ENCODE results near the gene SOHLH2.

Gene SOHLH2

DNA sequence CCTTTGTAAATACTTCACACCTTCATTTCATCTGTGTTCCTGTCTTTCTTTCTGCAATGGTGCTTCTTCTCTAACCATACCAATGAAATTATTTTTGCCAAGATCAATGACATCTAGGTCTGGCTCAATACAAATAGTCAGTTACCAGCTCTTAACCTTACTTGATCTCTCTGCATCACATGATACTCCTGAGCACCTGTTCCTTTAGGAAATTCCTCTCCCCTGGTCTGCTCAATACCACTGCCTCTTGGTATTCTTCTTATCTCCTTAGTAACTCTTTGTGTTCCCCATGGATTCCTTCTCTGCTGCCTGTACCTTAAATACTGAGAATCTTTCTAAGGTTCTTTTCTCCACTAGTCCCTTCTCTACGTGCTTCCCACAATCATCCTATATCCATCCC lies 25.9 kb downstream of the SOHLH2 start:
- no peaks in the 10 kb centered on the region for H3K36me3 ChIP-seq
- TF ChIP-seq CTCF (IDR thresholded peaks at IDR 0.05; ENCODE audit: low read depth, low read length) = no peak
- H3K9me3 ChIP-seq (ENCODE audit: severe bottlenecking) = no peaks in the 10 kb centered on the region
- H3K27me3 ChIP-seq (ENCODE audit: insufficient read depth, low read depth, severe bottlenecking) = no peaks in the 10 kb centered on the region
- DNase-seq = no peak
- no peak overlapping the region for H3K27ac ChIP-seq
- H3K4me3 ChIP-seq (ENCODE audit: low read depth, low read length) = no peak overlapping the region

DNA sequence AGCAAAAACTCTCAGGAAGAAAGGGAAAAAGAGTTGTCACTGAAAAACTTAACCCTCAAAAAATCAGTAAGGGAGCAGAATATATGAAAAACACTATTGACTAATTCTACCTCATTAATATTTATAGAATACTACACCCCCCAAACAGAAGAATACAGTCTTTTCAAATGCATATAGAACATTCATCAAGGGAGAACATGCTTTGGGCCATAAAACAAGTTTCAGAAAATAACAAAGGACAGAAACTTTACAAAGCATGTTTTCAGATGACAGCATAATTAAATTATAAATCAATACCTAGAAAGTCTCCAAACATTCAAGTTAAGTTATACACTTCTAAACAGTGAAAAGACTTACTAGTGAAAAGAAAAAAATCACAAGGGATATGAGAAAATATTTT lies 30.5 kb downstream of the SOHLH2 start:
- no peak overlapping the region for H3K27ac ChIP-seq
- H3K27me3 ChIP-seq (ENCODE audit: insufficient read depth, low read depth, severe bottlenecking) = no peaks in the 10 kb centered on the region
- no peak for DNase-seq
- H3K4me3 ChIP-seq (ENCODE audit: low read depth, low read length) = no peak overlapping the region
- no peak for TF ChIP-seq CTCF (IDR thresholded peaks at IDR 0.05; ENCODE audit: low read depth, low read length)
- H3K36me3 ChIP-seq = no peaks in the 10 kb centered on the region
- no peaks in the 10 kb centered on the region for H3K9me3 ChIP-seq (ENCODE audit: severe bottlenecking)

DNA sequence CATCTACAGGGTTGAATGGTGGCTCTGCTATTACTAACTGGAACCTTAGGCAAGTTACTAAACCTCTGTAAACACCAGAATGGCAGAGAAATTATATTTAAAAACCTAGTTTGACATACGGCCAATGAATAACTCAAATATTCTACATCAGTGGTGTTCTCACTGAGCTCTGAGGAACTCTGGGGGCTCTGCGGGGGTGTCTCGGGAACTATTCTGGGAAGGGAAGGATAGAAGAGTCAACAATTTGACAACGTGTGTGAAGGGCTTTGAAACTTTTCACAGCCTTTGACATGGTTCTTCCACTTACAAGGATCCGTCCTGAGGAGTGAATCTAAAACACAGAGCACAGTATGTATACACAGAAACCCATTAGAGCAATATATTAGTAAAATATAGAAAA lies 38.7 kb downstream of the SOHLH2 start:
- TF ChIP-seq CTCF (IDR thresholded peaks at IDR 0.05; ENCODE audit: low read depth, low read length) = no peak
- no peak for DNase-seq
- H3K27ac ChIP-seq = no peak overlapping the region
- no peaks in the 10 kb centered on the region for H3K9me3 ChIP-seq (ENCODE audit: severe bottlenecking)
- no peak overlapping the region for H3K4me3 ChIP-seq (ENCODE audit: low read depth, low read length)
- no peaks in the 10 kb centered on the region for H3K36me3 ChIP-seq
- no peaks in the 10 kb centered on the region for H3K27me3 ChIP-seq (ENCODE audit: insufficient read depth, low read depth, severe bottlenecking)

DNA sequence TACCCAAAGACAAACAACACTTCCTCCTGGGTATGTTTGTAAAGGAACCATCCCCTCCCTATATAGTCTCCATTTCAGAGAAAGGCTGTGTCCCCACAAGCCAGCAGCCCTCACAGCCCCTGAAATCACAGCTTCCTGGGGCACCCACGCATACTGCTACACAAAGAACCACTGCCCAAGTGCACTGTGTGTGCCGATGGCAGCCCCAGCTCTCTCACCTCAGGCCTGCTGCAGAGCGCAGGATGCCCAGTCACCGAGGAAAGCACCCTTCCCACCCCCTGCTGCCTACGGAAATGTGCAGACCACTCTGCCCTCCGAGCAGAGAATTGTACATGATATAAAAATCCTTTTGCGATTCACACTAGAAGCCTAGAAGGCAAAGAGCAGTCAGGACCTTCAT lies 39.4 kb downstream of the SOHLH2 start:
- H3K27me3 ChIP-seq (ENCODE audit: insufficient read depth, low read depth, severe bottlenecking) = no peaks in the 10 kb centered on the region
- no peak for TF ChIP-seq CTCF (IDR thresholded peaks at IDR 0.05; ENCODE audit: low read depth, low read length)
- no peak overlapping the region for H3K27ac ChIP-seq
- no peaks in the 10 kb centered on the region for H3K9me3 ChIP-seq (ENCODE audit: severe bottlenecking)
- no peaks in the 10 kb centered on the region; the same call in 1 of the 2 replicates for H3K36me3 ChIP-seq
- no peak overlapping the region for H3K4me3 ChIP-seq (ENCODE audit: low read depth, low read length)
- DNase-seq = no peak

GRCh38 chr13:36173571-36174322 lies 40.6 kb downstream of the SOHLH2 start:
- no peak for DNase-seq
- Histone ChIP-seq H3K27ac (no peak overlapping the region), H3K27me3 (ENCODE audit: insufficient read depth, low read depth, severe bottlenecking) (no peaks in the 10 kb centered on the region), H3K4me3 (ENCODE audit: low read depth, low read length) (no peak overlapping the region), H3K36me3 (no peaks in the 10 kb centered on the region; the same call in 1 of the 2 replicates), H3K9me3 (ENCODE audit: severe bottlenecking) (no peaks in the 10 kb centered on the region)
- TF ChIP-seq CTCF (IDR thresholded peaks at IDR 0.05; ENCODE audit: low read depth, low read length) = no peak

GRCh38 chr13:36166046-36166445 lies 48.3 kb downstream of the SOHLH2 start:
- DNase-seq = no peak
- TF ChIP-seq CTCF (IDR thresholded peaks at IDR 0.05; ENCODE audit: low read depth, low read length) = no peak
- Histone ChIP-seq H3K9me3 (ENCODE audit: severe bottlenecking) (no peaks in the 10 kb centered on the region), H3K36me3 (no peaks in the 10 kb centered on the region; the same call in 1 of the 2 replicates), H3K27me3 (ENCODE audit: insufficient read depth, low read depth, severe bottlenecking) (no peaks in the 10 kb centered on the region), H3K4me3 (ENCODE audit: low read depth, low read length) (no peak overlapping the region), H3K27ac (no peak overlapping the region)

Measured in WERI-Rb-1 (cell line).